OCI-LY3 (cell line): ENCODE measurements around the gene COL4A2.
"Not testable (repeated sequence)": the region's sequence is repeated elsewhere in the genome, so short reads cannot be mapped to it uniquely, and the experiment has no call there.

Source experiments
- H2AFZ ChIP-seq: fragments of 200-600, 300-600 bp; shearing (Covaris generic); 2 replicates; pipeline ENCODE4 v1.6.0; 2014; ENCODE audit warnings: antibody characterized with exemption, low read depth, low read length
- H3K27ac ChIP-seq: fragments of 200-600, 300-600 bp; sonication (generic); 2 replicates; pipeline ENCODE4 v1.5.1; 2014; ENCODE audit warnings: mild to moderate bottlenecking, low read length, moderate library complexity, mixed read lengths
- H3K27me3 ChIP-seq: fragments of 200-600, 300-600 bp; sonication (generic); 2 replicates; pipeline ENCODE4 v1.6.1; 2014; ENCODE audit warnings: low read depth, low read length, mixed read lengths
- H3K36me3 ChIP-seq: fragments of 200-600, 300-600 bp; sonication (generic); replicated peaks from 2 replicates; pipeline ENCODE3; 2014; ENCODE audit warnings: low read depth, low read length, mixed read lengths
- H3K4me1 ChIP-seq: fragments of 300-600, 200-600 bp; sonication (generic); 2 replicates; pipeline ENCODE4 v1.6.1; 2014; ENCODE audit warnings: low read length, mixed read lengths
- H3K4me2 ChIP-seq: fragments of 200-600, 300-600 bp; sonication (generic); 2 replicates; pipeline ENCODE4 v1.6.1; 2014; ENCODE audit warnings: low read length, mixed read lengths
- H3K4me3 ChIP-seq: fragments of 300-600, 200-600 bp; sonication (generic); 2 replicates; pipeline ENCODE4 v1.5.1; 2014; ENCODE audit warnings: antibody characterized with exemption, mild to moderate bottlenecking, low read length, moderate library complexity
- H3K79me2 ChIP-seq: fragments of 300-600, 200-600 bp; shearing (Covaris generic); 2 replicates; pipeline ENCODE4 v1.6.1; 2014; ENCODE audit warnings: mild to moderate bottlenecking, low read length, mixed read lengths
- H3K9ac ChIP-seq: fragments of 300-600, 200-600 bp; shearing (Covaris generic); 2 replicates; pipeline ENCODE4 v1.6.0; 2014; ENCODE audit warnings: mild to moderate bottlenecking, low read length, moderate library complexity
- H3K9me3 ChIP-seq: fragments of 200-600, 300-600 bp; shearing (Covaris generic); 2 replicates; pipeline ENCODE4 v1.6.1; 2014; ENCODE audit warnings: low read length, mixed read lengths; ENCODE audit not compliant: insufficient read depth
- H4K20me1 ChIP-seq: fragments of 200-600, 300-600 bp; sonication (generic); 2 replicates; pipeline ENCODE4 v1.6.1; 2016; ENCODE audit warnings: low read length, mixed read lengths; ENCODE audit not compliant: insufficient read depth
- EZH2phosphoT487 ChIP-seq: fragments of 200-600 bp; shearing (Covaris generic); IDR thresholded peaks from 2 replicates; pipeline ENCODE4 v1.6.1; 2018; ENCODE audit warnings: antibody characterized with exemption, mixed run types, low read depth
- TF ChIP-seq, protein P1 (sequence below): fragments of 200-600, 300-600 bp; sonication (generic); IDR thresholded peaks from 2 replicates; pipeline ENCODE4 v1.5.1; 2014; ENCODE audit warnings: antibody characterized with exemption, low read length, low read depth

The COL4A2 gene

DNA sequence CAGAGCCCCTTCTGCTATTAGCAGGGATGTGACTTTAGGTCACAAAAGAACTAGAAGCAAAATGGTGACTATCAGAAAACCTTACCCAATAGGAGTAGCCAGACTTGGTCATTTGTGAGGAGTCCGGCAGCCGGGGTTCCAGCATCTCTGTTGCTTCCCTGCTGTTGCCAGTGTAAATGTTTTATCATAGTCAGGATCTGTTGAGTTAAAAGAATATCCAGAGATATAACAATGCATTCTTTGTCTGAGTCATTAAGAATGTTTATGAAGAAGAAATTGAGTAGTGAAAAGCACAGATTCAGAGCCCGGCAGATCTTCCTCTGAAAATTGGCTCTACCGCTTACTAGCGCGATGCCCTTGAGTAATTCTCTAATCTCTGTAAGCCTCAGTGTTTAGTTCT, 84.2 kb downstream of the COL4A2 start:
- Histone ChIP-seq H3K4me3 (no peak overlapping the region), H3K79me2 (no peaks in the 10 kb centered on the region), H3K4me2 (no peak overlapping the region)

DNA sequence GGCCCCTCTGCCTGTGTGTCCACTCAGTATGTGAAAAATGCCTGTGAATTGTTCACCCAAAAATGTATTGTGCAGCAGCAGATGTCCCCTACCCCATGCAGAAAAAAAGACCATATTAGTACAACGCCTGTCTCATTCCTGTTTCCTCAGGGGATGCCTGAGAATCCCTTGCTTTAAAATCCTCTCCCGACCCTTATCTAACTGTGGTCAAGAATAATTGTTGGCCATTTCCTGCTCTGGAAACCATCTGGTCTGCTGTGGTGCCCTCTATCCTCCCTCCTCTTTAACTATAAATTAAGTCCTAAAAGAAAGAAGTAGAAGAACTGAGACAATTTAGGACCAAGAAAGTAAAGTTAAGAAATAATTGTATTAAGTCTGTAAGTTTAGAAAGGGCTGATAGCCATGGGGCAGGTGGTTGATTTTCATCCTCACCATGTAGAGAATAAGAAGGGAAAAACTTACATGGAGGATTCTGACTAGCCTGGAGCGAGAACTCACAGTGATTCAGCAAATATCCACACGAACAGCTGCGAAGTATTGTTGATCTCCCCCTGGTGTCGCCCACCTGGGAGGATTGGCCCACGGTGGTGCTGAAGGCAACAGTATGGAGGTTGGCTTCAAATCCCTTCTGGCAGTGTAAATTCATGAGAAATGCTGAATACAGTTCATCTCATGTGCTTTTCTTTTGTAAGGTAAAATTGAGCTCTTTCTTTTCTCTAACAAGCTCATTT, 85.6 kb downstream of the COL4A2 start:
- H3K4me2 ChIP-seq = no peak overlapping the region
- H4K20me1 ChIP-seq = no peaks in the 10 kb centered on the region
- H3K4me3 ChIP-seq = no peak overlapping the region
- H2AFZ ChIP-seq = no peak overlapping the region
- H3K9ac ChIP-seq = no peak overlapping the region
- no peak for TF ChIP-seq EZH2phosphoT487
- TF ChIP-seq, protein P1, sequence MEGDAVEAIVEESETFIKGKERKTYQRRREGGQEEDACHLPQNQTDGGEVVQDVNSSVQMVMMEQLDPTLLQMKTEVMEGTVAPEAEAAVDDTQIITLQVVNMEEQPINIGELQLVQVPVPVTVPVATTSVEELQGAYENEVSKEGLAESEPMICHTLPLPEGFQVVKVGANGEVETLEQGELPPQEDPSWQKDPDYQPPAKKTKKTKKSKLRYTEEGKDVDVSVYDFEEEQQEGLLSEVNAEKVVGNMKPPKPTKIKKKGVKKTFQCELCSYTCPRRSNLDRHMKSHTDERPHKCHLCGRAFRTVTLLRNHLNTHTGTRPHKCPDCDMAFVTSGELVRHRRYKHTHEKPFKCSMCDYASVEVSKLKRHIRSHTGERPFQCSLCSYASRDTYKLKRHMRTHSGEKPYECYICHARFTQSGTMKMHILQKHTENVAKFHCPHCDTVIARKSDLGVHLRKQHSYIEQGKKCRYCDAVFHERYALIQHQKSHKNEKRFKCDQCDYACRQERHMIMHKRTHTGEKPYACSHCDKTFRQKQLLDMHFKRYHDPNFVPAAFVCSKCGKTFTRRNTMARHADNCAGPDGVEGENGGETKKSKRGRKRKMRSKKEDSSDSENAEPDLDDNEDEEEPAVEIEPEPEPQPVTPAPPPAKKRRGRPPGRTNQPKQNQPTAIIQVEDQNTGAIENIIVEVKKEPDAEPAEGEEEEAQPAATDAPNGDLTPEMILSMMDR = no peak
- H3K27ac ChIP-seq = no peak overlapping the region
- no peaks in the 10 kb centered on the region for H3K4me1 ChIP-seq
- no peaks in the 10 kb centered on the region for H3K36me3 ChIP-seq
- H3K9me3 ChIP-seq = no peaks in the 10 kb centered on the region
- H3K27me3 ChIP-seq = peaks cover 27% of the 10 kb centered on the region
- H3K79me2 ChIP-seq = no peaks in the 10 kb centered on the region

More for the DNA sequence above, 84.2 kb downstream of the COL4A2 start:
- Histone ChIP-seq H3K27ac (no peak overlapping the region), H3K9ac (no peak overlapping the region), H2AFZ (no peak overlapping the region), H3K27me3 (peaks cover 14% of the 10 kb centered on the region), H3K9me3 (no peaks in the 10 kb centered on the region), H3K36me3 (no peaks in the 10 kb centered on the region), H4K20me1 (no peaks in the 10 kb centered on the region), H3K4me1 (no peaks in the 10 kb centered on the region)
- no peak for TF ChIP-seq EZH2phosphoT487
- TF ChIP-seq, protein P1 = no peak

DNA sequence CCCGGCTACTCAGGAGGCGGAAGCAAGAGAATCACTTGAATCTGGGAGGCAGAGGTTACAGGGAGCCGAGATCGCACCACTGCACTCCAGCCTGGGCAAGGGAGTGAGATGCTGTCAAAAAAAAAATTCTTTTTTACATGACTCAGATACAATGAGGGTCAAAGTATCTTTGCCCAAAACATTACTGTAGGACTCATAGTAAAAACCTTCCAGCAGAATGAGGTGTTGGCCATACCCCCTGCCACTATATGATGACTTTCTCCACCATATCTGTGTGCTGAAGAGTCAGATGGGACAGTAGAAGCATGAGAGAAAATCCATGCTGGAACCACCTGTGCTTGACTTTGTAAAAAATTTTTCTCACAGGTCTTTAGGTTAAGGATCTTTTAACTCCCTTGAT, 86.7 kb downstream of the COL4A2 start:
- no peaks in the 10 kb centered on the region for H3K36me3 ChIP-seq
- no peak overlapping the region for H3K27ac ChIP-seq
- TF ChIP-seq, protein P1 = no peak
- no peak for TF ChIP-seq EZH2phosphoT487
- H3K4me3 ChIP-seq = no peak overlapping the region
- H3K4me2 ChIP-seq = no peak overlapping the region
- H3K9ac ChIP-seq = no peak overlapping the region
- no peaks in the 10 kb centered on the region for H3K9me3 ChIP-seq
- H4K20me1 ChIP-seq = no peaks in the 10 kb centered on the region
- H2AFZ ChIP-seq = no peak overlapping the region
- H3K27me3 ChIP-seq = peaks cover 38% of the 10 kb centered on the region
- no peaks in the 10 kb centered on the region for H3K79me2 ChIP-seq
- H3K4me1 ChIP-seq = no peaks in the 10 kb centered on the region

DNA sequence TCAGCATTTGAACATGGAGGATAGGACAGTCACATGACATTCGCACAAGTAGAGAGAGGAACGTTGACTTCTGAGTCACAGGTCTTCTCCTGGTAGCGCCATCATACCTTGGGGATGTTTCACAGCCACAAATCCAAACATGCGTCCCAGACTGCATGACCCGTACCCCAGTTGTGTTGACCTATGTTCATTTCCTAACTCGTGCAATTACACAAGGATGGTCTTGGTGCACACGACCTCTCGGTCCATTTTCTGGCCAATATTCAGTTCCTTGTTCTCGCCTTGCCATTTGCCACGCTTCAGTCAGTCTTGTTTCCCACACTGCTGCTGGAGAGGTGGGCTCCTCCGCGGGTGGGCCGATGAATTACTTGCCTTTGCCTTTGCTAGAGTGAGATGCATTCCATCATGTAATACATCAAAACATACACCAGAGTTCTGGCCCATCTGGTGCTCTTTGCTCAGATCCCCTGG, 87.3 kb downstream of the COL4A2 start:
- Histone ChIP-seq H3K27ac (no peak overlapping the region), H3K27me3 (peaks cover 44% of the 10 kb centered on the region), H3K4me2 (no peak overlapping the region), H4K20me1 (no peaks in the 10 kb centered on the region), H3K4me1 (no peaks in the 10 kb centered on the region), H3K36me3 (no peaks in the 10 kb centered on the region), H3K4me3 (no peak overlapping the region), H3K9me3 (no peaks in the 10 kb centered on the region), H2AFZ (no peak overlapping the region), H3K79me2 (no peaks in the 10 kb centered on the region), H3K9ac (no peak overlapping the region)
- no peak for TF ChIP-seq EZH2phosphoT487
- TF ChIP-seq, protein P1 = no peak

DNA sequence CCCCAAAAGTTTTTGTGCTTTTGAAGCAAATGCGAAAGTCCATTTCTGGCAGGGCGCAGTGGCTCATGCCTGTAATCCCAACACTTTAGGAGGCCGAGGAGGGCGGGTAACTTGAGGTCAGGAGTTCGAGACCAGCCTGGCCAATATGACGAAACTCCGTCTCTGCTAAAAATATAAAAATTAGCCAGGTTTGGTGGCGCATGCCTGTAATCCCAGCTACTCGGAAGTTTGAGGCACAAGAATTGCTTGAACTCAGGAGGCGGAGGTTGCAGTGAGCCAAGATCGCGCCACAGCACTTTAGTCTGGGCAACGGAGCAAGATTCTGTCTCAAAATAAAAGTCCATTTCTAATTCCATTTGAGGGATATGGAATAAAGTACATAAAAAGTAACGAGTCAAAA, 88.5 kb downstream of the COL4A2 start:
- not testable (repeated sequence) for H3K79me2 ChIP-seq, H2AFZ ChIP-seq, H3K4me3 ChIP-seq, H3K36me3 ChIP-seq, H3K4me2 ChIP-seq, H3K9me3 ChIP-seq, H3K9ac ChIP-seq, H3K27ac ChIP-seq, H4K20me1 ChIP-seq, H3K4me1 ChIP-seq
- peaks cover 54% of the 10 kb centered on the region for H3K27me3 ChIP-seq
